PC-9 (cell line): ENCODE results near the gene RYR2.

Experiments
- CTCF ChIP-seq: fragments of 200-600 bp; sonication (generic); conservative IDR thresholded peaks from 2 replicates; pipeline ENCODE4 v1.6.1; 2017; ENCODE audit warnings: mixed run types, antibody characterized with exemption, mild to moderate bottlenecking, moderate library complexity
- EZH2 ChIP-seq: fragments of 200-600 bp; sonication (generic); IDR thresholded peaks from 2 replicates; pipeline ENCODE4 v1.8.0; 2017; ENCODE audit warnings: antibody characterized with exemption, low read depth

- TF ChIP-seq CTCF (no peak), EZH2 (no peak)
Observed at GRCh38 chr1:237324226-237324625, 282.2 kb downstream of the RYR2 start.
